AG04450 (cell line): Measurements from ENCODE around the gene SLC25A52. TPM values are rescaled to one million over a fixed set of nuclear protein-coding genes. Genes with fewer than 3 reads are reported as not detected.
"Not testable (repeated sequence)": the region's sequence is repeated elsewhere in the genome, so short reads cannot be mapped to it uniquely, and the experiment has no call there.

Source experiments
- CTCF ChIA-PET: fragments of 300-600, 350-600 bp; formaldehyde crosslinking; extraction: SDS; loops from one replicate; lab custom pipeline; 2022; ENCODE audit warnings: antibody characterized with exemption, inconsistent platforms; lab: Charles Lee
- POLR2A ChIA-PET: fragments of 350-600 bp; formaldehyde crosslinking; extraction: SDS; loops from one replicate; lab custom pipeline; 2021; ENCODE audit warnings: antibody characterized with exemption, inconsistent platforms; lab: Yijun Ruan, JAX
- DNase-seq: peaks from one replicate; pipeline ENCODE4 v3.0.0-alpha.2; 2011; ENCODE audit warnings: low read depth, low spot score
- H3K27ac ChIP-seq: one replicate; pipeline ENCODE4 v1.5.1; 2012; ENCODE audit warnings: low read depth, low read length, control low read depth
- H3K27me3 ChIP-seq: one replicate; pipeline ENCODE4 v1.6.0; 2012; ENCODE audit warnings: low read length; ENCODE audit not compliant: control insufficient read depth, insufficient read depth
- H3K4me3 ChIP-seq: 2 replicates; pipeline ENCODE4 v1.5.1; 2011; ENCODE audit warnings: mild to moderate bottlenecking, low read depth, low read length, control low read depth
- H3K9me3 ChIP-seq: 2 replicates; pipeline ENCODE4 v1.5.1; 2012; ENCODE audit warnings: low read length; ENCODE audit not compliant: control insufficient read depth, insufficient read depth
- polyA plus RNA-seq: library from polyadenylated mRNA; depleted of rRNA; stranded (reverse); fragments of >200 nt; gene quantifications from 2 replicates; pipeline ENCODE4 v1.2.3, GENCODE V29; 2011
- TF ChIP-seq, protein P1 (sequence below): IDR thresholded peaks from 2 replicates; pipeline ENCODE4 v1.5.1; 2011; ENCODE audit warnings: low read depth, low read length, control low read depth, inconsistent platforms

The SLC25A52 gene
- polyA plus RNA-seq, 1 experiment, result not detected

DNA sequence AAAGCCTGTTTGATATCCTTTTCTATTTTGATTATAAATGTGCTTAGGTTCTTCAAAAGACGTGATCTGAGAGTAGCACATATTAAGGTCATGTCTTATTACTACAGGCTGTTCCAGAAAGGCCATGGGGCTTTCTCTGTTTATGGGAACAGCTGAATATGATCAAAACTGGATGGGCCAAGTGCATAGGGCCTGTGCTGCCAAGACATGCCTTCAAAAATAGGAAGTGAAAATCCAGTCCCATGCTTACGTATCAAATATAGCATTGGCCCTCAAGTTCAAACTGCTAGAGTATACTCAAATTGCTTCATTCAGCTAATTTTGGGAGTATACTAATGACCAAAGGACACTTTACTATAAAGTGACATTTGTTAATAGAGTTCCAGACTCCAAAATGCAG, 24.1 kb downstream of the SLC25A52 start:
- DNase-seq, result no peak
- H3K9me3 ChIP-seq, result no peaks in the 10 kb centered on the region
- TF ChIP-seq, protein P1, sequence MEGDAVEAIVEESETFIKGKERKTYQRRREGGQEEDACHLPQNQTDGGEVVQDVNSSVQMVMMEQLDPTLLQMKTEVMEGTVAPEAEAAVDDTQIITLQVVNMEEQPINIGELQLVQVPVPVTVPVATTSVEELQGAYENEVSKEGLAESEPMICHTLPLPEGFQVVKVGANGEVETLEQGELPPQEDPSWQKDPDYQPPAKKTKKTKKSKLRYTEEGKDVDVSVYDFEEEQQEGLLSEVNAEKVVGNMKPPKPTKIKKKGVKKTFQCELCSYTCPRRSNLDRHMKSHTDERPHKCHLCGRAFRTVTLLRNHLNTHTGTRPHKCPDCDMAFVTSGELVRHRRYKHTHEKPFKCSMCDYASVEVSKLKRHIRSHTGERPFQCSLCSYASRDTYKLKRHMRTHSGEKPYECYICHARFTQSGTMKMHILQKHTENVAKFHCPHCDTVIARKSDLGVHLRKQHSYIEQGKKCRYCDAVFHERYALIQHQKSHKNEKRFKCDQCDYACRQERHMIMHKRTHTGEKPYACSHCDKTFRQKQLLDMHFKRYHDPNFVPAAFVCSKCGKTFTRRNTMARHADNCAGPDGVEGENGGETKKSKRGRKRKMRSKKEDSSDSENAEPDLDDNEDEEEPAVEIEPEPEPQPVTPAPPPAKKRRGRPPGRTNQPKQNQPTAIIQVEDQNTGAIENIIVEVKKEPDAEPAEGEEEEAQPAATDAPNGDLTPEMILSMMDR, result no peak
- ChIA-PET POLR2A (no interaction called here), CTCF (interaction anchor here (0.6 to 0.9 kb wide), 3 partner anchors 14 to 240 kb away, joined by 3 to 4 read pairs (median 3); no protein-coding TSS in a partner anchor)
- no peak overlapping the region for H3K27ac ChIP-seq
- H3K4me3 ChIP-seq, result no peak overlapping the region
- no peaks in the 10 kb centered on the region for H3K27me3 ChIP-seq

DNA sequence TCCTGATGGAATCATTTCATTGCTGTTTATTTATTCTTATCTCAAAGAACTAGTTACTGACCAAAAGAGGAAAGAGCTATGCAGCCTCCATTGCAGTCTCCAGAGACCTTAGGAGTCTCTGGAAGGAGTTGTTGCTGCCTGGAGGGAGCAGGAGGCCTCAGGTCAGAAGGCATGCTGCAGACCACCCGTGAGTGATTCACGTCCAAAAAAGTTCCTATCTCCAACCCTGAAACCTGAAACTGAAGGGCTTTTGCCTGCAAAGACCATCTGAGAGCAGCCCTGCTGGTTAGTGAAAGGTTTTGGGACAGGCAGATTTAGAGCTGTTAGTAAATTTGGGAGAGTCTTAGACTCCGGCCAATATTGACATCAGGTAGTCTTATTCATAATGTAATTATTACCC, 29.1 kb downstream of the SLC25A52 start:
- no peak for DNase-seq
- no peaks in the 10 kb centered on the region for H3K27me3 ChIP-seq
- H3K9me3 ChIP-seq, result no peaks in the 10 kb centered on the region
- H3K27ac ChIP-seq, result no peak overlapping the region
- ChIA-PET POLR2A (no interaction called here), CTCF (interaction anchor here (1.5 kb wide), 1 partner anchor 10 kb away, joined by 6 read pairs; no protein-coding TSS in a partner anchor)
- no peak overlapping the region for H3K4me3 ChIP-seq
- TF ChIP-seq, protein P1, result no peak

DNA sequence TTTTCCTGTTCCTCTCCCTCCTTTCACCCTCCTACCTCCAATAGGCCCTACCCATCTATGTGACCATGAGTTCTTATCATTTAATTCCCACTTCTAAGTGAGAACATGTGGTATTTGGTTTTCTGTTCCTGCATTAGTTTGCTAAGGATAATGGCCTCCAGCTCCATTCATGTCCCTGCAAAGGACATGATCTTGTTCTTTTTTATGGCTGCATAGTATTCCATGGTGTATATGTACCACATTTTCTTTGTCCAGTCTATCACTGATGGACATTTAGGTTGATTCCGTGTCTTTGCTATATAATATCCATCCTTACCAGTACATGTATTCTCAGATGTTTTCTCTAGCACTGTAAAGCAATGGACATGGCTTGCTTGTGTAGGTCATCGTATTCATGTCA, 31.5 kb downstream of the SLC25A52 start:
- H3K27ac ChIP-seq, H3K9me3 ChIP-seq, CTCF ChIA-PET, POLR2A ChIA-PET, DNase-seq, H3K4me3 ChIP-seq, H3K27me3 ChIP-seq: not testable (repeated sequence)

DNA sequence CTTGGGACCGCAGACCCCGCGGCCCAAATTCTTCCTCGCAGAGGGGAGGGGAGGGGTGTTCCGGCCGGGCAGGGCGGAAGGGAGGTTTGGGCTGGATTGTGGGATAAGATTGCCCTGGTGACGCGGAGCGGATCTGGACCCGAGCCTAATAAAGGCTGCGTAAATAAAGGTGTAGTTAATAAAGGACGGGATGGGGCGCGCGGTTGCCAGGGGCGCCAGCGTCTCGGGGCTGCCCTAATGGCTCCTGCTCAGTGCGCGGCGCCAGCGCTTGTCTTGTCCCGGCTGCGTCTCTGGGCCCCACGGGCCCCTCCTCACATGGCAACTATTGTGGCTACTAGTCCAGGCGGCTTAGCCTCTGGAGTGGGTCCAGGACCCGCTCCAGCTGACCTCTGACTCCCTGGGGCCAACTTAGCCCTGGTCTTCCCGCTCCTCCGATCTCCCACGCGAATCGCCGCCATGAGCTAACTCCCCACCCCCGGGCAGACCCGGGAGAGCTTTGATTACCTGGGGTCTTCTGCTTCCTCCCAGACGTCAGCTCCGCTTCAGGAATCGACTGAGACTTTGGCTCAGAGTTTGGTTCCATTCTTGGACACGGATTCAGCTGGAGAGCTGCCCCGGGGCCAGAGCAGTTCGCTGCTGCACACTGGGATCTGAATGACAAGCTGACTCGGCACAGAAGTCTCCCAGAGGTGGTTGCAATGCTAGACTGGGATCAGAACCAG, 36.5 kb downstream of the SLC25A52 start:
- TF ChIP-seq, protein P1, result no peak
- peaks cover 6% of the 10 kb centered on the region for H3K27me3 ChIP-seq
- ChIA-PET POLR2A (no interaction called here), CTCF (interaction anchor here (1.3 kb wide), 1 partner anchor 253 kb away, joined by 4 read pairs; no protein-coding TSS in a partner anchor)
- H3K4me3 ChIP-seq, result no peak overlapping the region
- DNase-seq, result no peak
- H3K9me3 ChIP-seq, result no peaks in the 10 kb centered on the region; the same call in 1 of the 2 replicates
- no peak overlapping the region for H3K27ac ChIP-seq

DNA sequence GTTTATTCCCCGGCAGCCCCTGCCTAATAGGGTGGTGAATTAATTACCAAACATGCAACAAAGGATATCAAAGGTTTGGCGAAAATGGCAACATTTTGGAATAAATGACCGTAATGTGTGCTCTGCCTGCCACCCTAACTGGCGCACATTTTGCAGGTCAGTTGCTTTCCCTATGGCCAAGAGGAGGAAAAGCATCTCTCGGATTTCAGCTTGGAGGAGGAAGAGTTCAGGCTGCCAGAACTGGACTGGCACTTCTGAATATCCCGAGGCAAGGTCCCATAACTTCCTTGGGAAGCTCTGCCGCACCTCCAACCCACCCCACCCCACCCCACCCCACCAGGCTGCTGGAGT, 37.1 kb downstream of the SLC25A52 start:
- H3K9me3 ChIP-seq, result no peaks in the 10 kb centered on the region; the same call in 1 of the 2 replicates
- no peak for DNase-seq
- peaks cover 6% of the 10 kb centered on the region for H3K27me3 ChIP-seq
- ChIA-PET POLR2A (no interaction called here), CTCF (interaction anchor here (1.2 to 1.9 kb wide), 2 partner anchors 11 to 14 kb away, joined by 5 to 7 read pairs; no protein-coding TSS in a partner anchor)
- TF ChIP-seq, protein P1, result no peak
- no peak overlapping the region for H3K27ac ChIP-seq
- H3K4me3 ChIP-seq, result no peak overlapping the region
